ENCODE results near the gene COL6A5.

COL6A5 gene

GRCh38 chr3:130519754-130520153, 174.3 kb downstream of the COL6A5 start:
- DNase-seq: no peak

- no peak for DNase-seq
Measured at GRCh38 chr3:130522399-130522798, 176.9 kb downstream of the COL6A5 start.

- no peak for DNase-seq
Measured at GRCh38 chr3:130527426-130527825, 182.0 kb downstream of the COL6A5 start.

- no peak for DNase-seq
Measured at GRCh38 chr3:130528120-130528519, 182.6 kb downstream of the COL6A5 start.

GRCh38 chr3:130529486-130530215, 184.2 kb downstream of the COL6A5 start:
- DNase-seq: no peak

GRCh38 chr3:130533247-130533646, 187.8 kb downstream of the COL6A5 start:
- no peak for DNase-seq

Data from T-helper 9 cell (primary cell).